OCI-LY3 (cell line): Measurements from ENCODE around the gene TMPRSS12.

Experiments
- CTCF ChIP-seq: fragments of 200-600, 300-600 bp; sonication (generic); IDR thresholded peaks from 2 replicates; pipeline ENCODE4 v1.5.1; 2014; ENCODE audit warnings: antibody characterized with exemption, low read length, low read depth
- EZH2phosphoT487 ChIP-seq: fragments of 200-600 bp; shearing (Covaris generic); IDR thresholded peaks from 2 replicates; pipeline ENCODE4 v1.6.1; 2018; ENCODE audit warnings: antibody characterized with exemption, mixed run types, low read depth

- TF ChIP-seq CTCF: no peak
- no peak for TF ChIP-seq EZH2phosphoT487
Measured at GRCh38 chr12:50828886-50829285, 13.8 kb upstream of the TMPRSS12 start.
